Natural killer cell (primary cell): ENCODE measurements around the gene FLRT1. TPM values are rescaled to one million over a fixed set of nuclear protein-coding genes. Genes with fewer than 3 reads are reported as not detected.
A peak's percentile ranks its signal among the peaks of the same experiment; 100 is the strongest.

Source experiments
- ATAC-seq, 3 donors: fragments of 150-1000 bp in 2 of 3; fragments of 200-7000 bp in 1 of 3; cut with Tn5 transposase; 1 replicate in 1 of 3; 2 replicates in 2 of 3; pipeline ENCODE4 v1.10.0; 2021; ENCODE audit warnings: mild to moderate bottlenecking in 2 of 3, moderate library complexity in 2 of 3
- DNase-seq, 2 donors: peaks; one replicate each; pipeline versions ENCODE4 v3.0.0 to v3.0.0-alpha.2; 2013 to 2021; ENCODE audit warnings: mixed read lengths in 1 of 2
- H3K27ac ChIP-seq: one replicate; pipeline ENCODE4 v1.5.1; 2013; ENCODE audit warnings: mild to moderate bottlenecking, low read length
- H3K27me3 ChIP-seq: one replicate; pipeline ENCODE4 v1.6.1; 2013; ENCODE audit warnings: low read length; ENCODE audit not compliant: control insufficient read depth, insufficient read depth
- H3K36me3 ChIP-seq: one replicate; pipeline ENCODE4 v1.6.1; 2013; ENCODE audit warnings: low read length; ENCODE audit not compliant: control insufficient read depth, insufficient read depth
- H3K4me1 ChIP-seq: one replicate; pipeline ENCODE4 v1.6.1; 2013; ENCODE audit warnings: low read length; ENCODE audit not compliant: control insufficient read depth, insufficient read depth
- H3K4me3 ChIP-seq: one replicate; pipeline ENCODE4 v1.5.1; 2013; ENCODE audit warnings: low read length
- H3K9me3 ChIP-seq: one replicate; pipeline ENCODE4 v1.6.1; 2013; ENCODE audit warnings: low read length; ENCODE audit not compliant: control insufficient read depth, insufficient read depth
- H3K27ac Mint-ChIP-seq, 2 donors: one replicate each; pipeline ENCODE4 v1.8.0; 2022; ENCODE audit warnings: mild to moderate bottlenecking in 2 of 2, mixed read lengths in 2 of 2, moderate library complexity in 1 of 2
- H3K27me3 Mint-ChIP-seq, 2 donors: one replicate each; pipeline ENCODE4 v1.8.0; 2022; ENCODE audit warnings: low read depth in 2 of 2, mixed read lengths in 2 of 2
- H3K36me3 Mint-ChIP-seq: one replicate; pipeline ENCODE4 v1.8.0; 2022; ENCODE audit warnings: mixed read lengths
- H3K4me1 Mint-ChIP-seq, 2 donors: one replicate each; pipeline ENCODE4 v1.8.0; 2022; ENCODE audit warnings: mixed read lengths in 2 of 2
- H3K4me3 Mint-ChIP-seq: one replicate; pipeline ENCODE4 v1.8.0; 2022; ENCODE audit warnings: mild to moderate bottlenecking, moderate library complexity, mixed read lengths
- H3K9me3 Mint-ChIP-seq, 2 donors: one replicate each; pipeline ENCODE4 v1.8.0; 2022; ENCODE audit warnings: mixed read lengths in 2 of 2
- CTCF ChIP-seq: fragments of 200-600 bp; IDR thresholded peaks from one replicate; pipeline ENCODE4 v1.8.0; 2022; ENCODE audit warnings: antibody characterized with exemption
- WGBS: methylation state at CpG from one replicate; pipeline ENCODE4 v1.1.7; 2013; ENCODE audit warnings: missing lambda C conversion rate; ENCODE audit not compliant: insufficient coverage; 5-methylcytosine and 5-hydroxymethylcytosine counted together
- intact Hi-C: fragments of 100-400 bp; cut with micrococcal nuclease; formaldehyde crosslinking; loops from one replicate; pipeline ENCODE4 v1.14.2; 2022
- total RNA-seq, 4 donors: library from RNA; stranded (reverse); fragments of 120-200 nt in 1 of 4; gene quantifications; one replicate each; pipeline versions ENCODE4 v1.2.3 to v1.2.4, GENCODE V29; 2013 to 2022

Gene FLRT1
- total RNA-seq, 3 donors from 2014 or later (not counting 1 experiment from before 2014, with no cell fraction given) = not detected

GRCh38 chr11:64073542-64073941 is 37.8 kb downstream of the FLRT1 start:
- ATAC-seq (no peak), DNase-seq (no peak)
- 87% methylated on average over 13 of the region's 13 CpGs for WGBS
- no peak overlapping the region for H3K27ac ChIP-seq
- no peak overlapping the region for H3K4me3 Mint-ChIP-seq
- H3K4me1 ChIP-seq = peaks cover 7% of the 10 kb centered on the region
- no peak overlapping the region for H3K27ac Mint-ChIP-seq
- no peak overlapping the region for H3K4me3 ChIP-seq
- no peaks in the 10 kb centered on the region for H3K36me3 Mint-ChIP-seq
- H3K27me3 ChIP-seq = no peaks in the 10 kb centered on the region
- intact Hi-C loops = no loop called here
- no peaks in the 10 kb centered on the region for H3K9me3 Mint-ChIP-seq
- H3K27me3 Mint-ChIP-seq = no peaks in the 10 kb centered on the region
- H3K36me3 ChIP-seq = no peaks in the 10 kb centered on the region
- TF ChIP-seq CTCF = no peak
- H3K9me3 ChIP-seq = no peaks in the 10 kb centered on the region
- H3K4me1 Mint-ChIP-seq = no peaks in the 10 kb centered on the region

GRCh38 chr11:64074239-64074638 is 38.5 kb downstream of the FLRT1 start:
- DNase-seq (peak in 1 of 2 donors; percentile 27), ATAC-seq (no peak)
- intact Hi-C loops = no loop called here
- 70% methylated on average over 10 of the region's 10 CpGs for WGBS
- no peaks in the 10 kb centered on the region for H3K9me3 Mint-ChIP-seq
- H3K4me3 Mint-ChIP-seq = no peak overlapping the region
- H3K4me1 Mint-ChIP-seq = no peaks in the 10 kb centered on the region
- no peak for TF ChIP-seq CTCF
- H3K27me3 ChIP-seq = no peaks in the 10 kb centered on the region
- H3K27ac ChIP-seq = no peak overlapping the region
- no peaks in the 10 kb centered on the region for H3K36me3 ChIP-seq
- H3K9me3 ChIP-seq = no peaks in the 10 kb centered on the region
- peaks cover 7% of the 10 kb centered on the region for H3K4me1 ChIP-seq
- no peak overlapping the region for H3K4me3 ChIP-seq
- no peak overlapping the region for H3K27ac Mint-ChIP-seq
- no peaks in the 10 kb centered on the region for H3K36me3 Mint-ChIP-seq
- H3K27me3 Mint-ChIP-seq = no peaks in the 10 kb centered on the region

- Mint-ChIP-seq H3K36me3 (no peaks in the 10 kb centered on the region), H3K4me1 (no peaks in the 10 kb centered on the region), H3K9me3 (no peaks in the 10 kb centered on the region), H3K4me3 (no peak overlapping the region), H3K27ac (no peak overlapping the region), H3K27me3 (no peaks in the 10 kb centered on the region)
- no peak for TF ChIP-seq CTCF
- Histone ChIP-seq H3K27me3 (no peaks in the 10 kb centered on the region), H3K36me3 (no peaks in the 10 kb centered on the region), H3K9me3 (no peaks in the 10 kb centered on the region), H3K27ac (no peak overlapping the region), H3K4me1 (peaks cover 7% of the 10 kb centered on the region), H3K4me3 (no peak overlapping the region)
- ATAC-seq (no peak), DNase-seq (no peak)
- WGBS = 90% methylated on average over 8 of the region's 8 CpGs
- intact Hi-C loops = no loop called here
These were observed 41.0 kb downstream of the FLRT1 start for GRCh38 chr11:64076758-64077157.

- no peak for TF ChIP-seq CTCF
- H3K27me3 ChIP-seq = no peaks in the 10 kb centered on the region
- 95% methylated on average over 12 of the region's 12 CpGs for WGBS
- no peak overlapping the region for H3K4me3 ChIP-seq
- Mint-ChIP-seq H3K9me3 (no peaks in the 10 kb centered on the region), H3K27ac (no peak overlapping the region), H3K36me3 (no peaks in the 10 kb centered on the region), H3K27me3 (no peaks in the 10 kb centered on the region), H3K4me1 (no peaks in the 10 kb centered on the region), H3K4me3 (no peak overlapping the region)
- no peak for ATAC-seq
- peaks cover 7% of the 10 kb centered on the region for H3K4me1 ChIP-seq
- H3K27ac ChIP-seq = no peak overlapping the region
- no peak for DNase-seq
- intact Hi-C loops = no loop called here
- H3K36me3 ChIP-seq = no peaks in the 10 kb centered on the region
- H3K9me3 ChIP-seq = no peaks in the 10 kb centered on the region
These were observed 41.9 kb downstream of the FLRT1 start for GRCh38 chr11:64077607-64078006.
